Gastroesophageal sphincter (tissue), 3 donors: ENCODE measurements around the gene TANGO2.

Experiments used
- CTCF ChIP-seq, 4 experiments: fragments of 200-600 bp in 2 of 4; fragments of 450-650 bp in 2 of 4; sonication (generic) in 1 of 4; IDR thresholded peaks; one replicate each; pipeline ENCODE4 v1.5.1; 2017 to 2019; ENCODE audit warnings: antibody characterized with exemption in 4 of 4, mild to moderate bottlenecking in 2 of 4, moderate library complexity in 2 of 4
- EP300 ChIP-seq: sonication (generic); formaldehyde crosslinking; IDR thresholded peaks from one replicate; pipeline ENCODE4 v1.6.1; 2017; ENCODE audit warnings: antibody characterized with exemption, mild to moderate bottlenecking
- POLR2A ChIP-seq, 2 donors: fragments of 450-650 bp; IDR thresholded peaks; one replicate each; pipeline ENCODE4 v1.6.1; 2017; ENCODE audit warnings: antibody characterized with exemption in 2 of 2, mild to moderate bottlenecking in 2 of 2, moderate library complexity in 1 of 2

GRCh38 chr22:20014526-20015186 lies 6.3 kb upstream of the TANGO2 start:
- TF ChIP-seq POLR2A (IDR thresholded peaks at IDR 0.05) (no peak), CTCF (IDR thresholded peaks at IDR 0.05) (no peak), EP300 (no peak)
